Common myeloid progenitor, CD34-positive (primary cell): Measurements from ENCODE around the gene LRFN4.

Source experiments
- CTCF ChIA-PET: fragments of 350-600 bp; sonication (Branson Sonifier 250); formaldehyde crosslinking; loops from one replicate; lab custom pipeline; 2021; ENCODE audit warnings: antibody characterized with exemption; lab: Charles Lee
- POLR2A ChIA-PET: fragments of 350-600 bp; sonication (Branson Sonifier 250); formaldehyde crosslinking; loops from one replicate; lab custom pipeline; 2021; ENCODE audit warnings: antibody characterized with exemption; lab: Charles Lee
- DNase-seq, 3 donors: peaks; one replicate each; pipeline versions ENCODE4 v3.0.0 to v3.0.0-alpha.2; 2013
- H3K27ac ChIP-seq, 2 experiments: 1 replicate in 1 of 2; 2 replicates in 1 of 2; pipeline ENCODE4 v1.7.0; 2013; ENCODE audit warnings: inconsistent platforms in 2 of 2, low read length in 2 of 2, mild to moderate bottlenecking in 2 of 2, low read depth in 1 of 2, moderate library complexity in 1 of 2; ENCODE audit not compliant: severe bottlenecking in 2 of 2, insufficient read depth in 1 of 2, poor library complexity in 1 of 2
- H3K27me3 ChIP-seq, 5 experiments: replicated peaks in 2 of 5; 1 replicate in 3 of 5; 2 replicates in 2 of 5; pipeline versions ENCODE4 v1.6.1 to v1.7.0; 2013; ENCODE audit warnings: low read length in 4 of 5, mild to moderate bottlenecking in 2 of 5, moderate library complexity in 2 of 5, inconsistent platforms in 1 of 5; ENCODE audit not compliant: insufficient read depth in 5 of 5, control insufficient read depth in 4 of 5
- H3K36me3 ChIP-seq, 4 experiments: 1 replicate in 2 of 4; 2 replicates in 2 of 4; pipeline versions ENCODE4 v1.6.1 to v1.7.0; 2013; ENCODE audit warnings: low read length in 3 of 4, control low read depth in 1 of 4, mild to moderate bottlenecking in 1 of 4; ENCODE audit not compliant: control insufficient read depth in 4 of 4, insufficient read depth in 4 of 4
- H3K4me1 ChIP-seq, 4 experiments: 1 replicate in 3 of 4; 2 replicates in 1 of 4; pipeline versions ENCODE4 v1.6.1 to v1.7.1; 2013; ENCODE audit warnings: low read length in 3 of 4, mild to moderate bottlenecking in 3 of 4, control low read depth in 1 of 4, inconsistent platforms in 1 of 4, moderate library complexity in 1 of 4; ENCODE audit not compliant: control insufficient read depth in 4 of 4, insufficient read depth in 4 of 4; ENCODE audit errors: control extremely low read depth in 1 of 4
- H3K4me3 ChIP-seq, 7 experiments: 1 replicate in 4 of 7; 2 replicates in 3 of 7; pipeline versions ENCODE4 v1.5.1 to v1.7.0; 2013; ENCODE audit warnings: mild to moderate bottlenecking in 7 of 7, low read length in 6 of 7, moderate library complexity in 6 of 7, inconsistent platforms in 2 of 7, low read depth in 2 of 7, control low read depth in 1 of 7; ENCODE audit not compliant: insufficient read depth in 4 of 7, control insufficient read depth in 1 of 7; ENCODE audit errors: extremely low read depth in 1 of 7
- H3K9me3 ChIP-seq, 5 experiments: 1 replicate in 4 of 5; 2 replicates in 1 of 5; pipeline versions ENCODE4 v1.6.1 to v1.7.1; 2013; ENCODE audit warnings: low read length in 4 of 5, mild to moderate bottlenecking in 2 of 5, inconsistent platforms in 1 of 5, low read depth in 1 of 5, moderate library complexity in 1 of 5; ENCODE audit not compliant: control insufficient read depth in 4 of 5, insufficient read depth in 2 of 5; ENCODE audit errors: control extremely low read depth in 1 of 5
- WGBS: methylation state at CpG from one replicate; pipeline ENCODE4 v1.1.5; 2013; ENCODE audit not compliant: insufficient coverage; 5-methylcytosine and 5-hydroxymethylcytosine counted together

Gene LRFN4

DNA sequence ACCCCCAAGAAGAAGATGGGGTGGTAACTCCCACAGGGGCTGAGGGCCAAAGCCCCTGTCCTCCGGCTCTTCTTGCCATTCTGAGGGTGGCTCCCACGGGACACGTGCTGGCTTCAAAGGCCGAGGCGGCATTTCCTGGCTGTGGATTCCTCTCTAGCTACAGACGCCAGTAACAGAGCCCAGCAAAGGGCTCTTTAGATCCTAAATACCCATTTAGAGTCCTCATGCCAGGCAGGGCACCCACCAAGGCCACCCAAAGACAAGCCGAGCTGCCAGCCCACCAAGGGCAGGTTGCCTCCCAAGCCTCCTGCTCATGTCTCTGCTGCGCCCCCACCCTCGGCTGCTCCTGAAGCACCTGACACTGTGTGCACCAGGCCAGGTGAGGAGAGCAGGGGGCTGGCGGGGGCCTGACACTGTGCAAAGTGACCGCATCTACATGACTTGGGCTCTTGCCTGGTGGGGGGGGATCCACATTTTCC lies 5.7 kb downstream of the LRFN4 start:
- DNase-seq, result no peak
- Histone ChIP-seq H3K27ac (no peak overlapping the region), H3K27me3 (no peaks in the 10 kb centered on the region), H3K4me3 (no peak overlapping the region), H3K4me1 (peaks cover 0 to 5% (median 1%) of the 10 kb centered on the region in 4 experiments), H3K36me3 (peaks cover 0 to 21% (median 7%) of the 10 kb centered on the region in 4 experiments), H3K9me3 (no peaks in the 10 kb centered on the region)
- 97% methylated on average over 11 of the region's 11 CpGs for WGBS
- ChIA-PET CTCF (interaction anchor here (1.4 kb wide), 1 partner anchor 10 kb away, joined by 3 read pairs; no protein-coding TSS in a partner anchor), POLR2A (no interaction called here)

DNA sequence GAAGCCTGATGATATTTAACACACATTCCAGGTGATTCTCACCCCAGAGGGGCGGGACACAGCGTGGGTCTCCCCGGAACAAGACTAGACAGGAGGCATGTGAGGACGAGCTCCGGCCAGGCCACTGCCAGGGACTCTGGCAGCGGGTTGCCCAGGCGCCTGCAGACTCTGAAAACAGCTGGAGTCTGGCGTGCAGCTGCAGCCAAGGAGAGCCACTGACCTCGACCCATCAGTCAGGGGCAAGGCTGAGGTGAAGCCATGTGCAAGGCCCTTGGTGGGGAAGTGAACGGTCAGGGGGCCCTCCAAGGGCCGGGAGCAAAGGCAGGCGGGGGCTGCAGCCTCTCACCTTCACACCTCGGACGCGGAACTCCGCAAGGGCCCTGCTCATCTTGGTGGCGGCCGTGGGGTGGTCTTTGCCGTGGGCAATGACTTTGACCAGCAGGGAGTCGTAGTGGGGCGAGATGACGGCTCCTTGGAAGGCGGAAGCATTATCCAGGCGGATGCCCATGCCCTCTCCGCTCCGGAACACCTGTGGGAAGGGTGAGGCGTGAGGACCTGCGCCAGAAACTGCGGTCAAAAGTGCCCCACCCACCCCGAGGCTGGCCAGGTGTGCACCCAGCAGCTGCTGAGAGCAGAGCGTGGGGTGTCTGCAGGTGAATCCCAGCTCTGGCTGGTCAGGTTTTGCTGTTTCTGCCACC lies 6.7 kb downstream of the LRFN4 start:
- H3K36me3 ChIP-seq, result peaks cover 0 to 19% (median 7%) of the 10 kb centered on the region in 4 experiments
- POLR2A ChIA-PET, result no interaction called here
- peaks cover 0 to 2% (median under 1%) of the 10 kb centered on the region in 4 experiments for H3K4me1 ChIP-seq
- no peak overlapping the region for H3K27ac ChIP-seq
- H3K4me3 ChIP-seq, result no peak overlapping the region
- 95% methylated on average over 30 of the region's 31 CpGs for WGBS
- no peaks in the 10 kb centered on the region for H3K27me3 ChIP-seq
- DNase-seq, result no peak
- no peaks in the 10 kb centered on the region for H3K9me3 ChIP-seq
- CTCF ChIA-PET, result interaction anchor here (1.4 kb wide), 1 partner anchor 9 kb away, joined by 3 read pairs; no protein-coding TSS in a partner anchor

DNA sequence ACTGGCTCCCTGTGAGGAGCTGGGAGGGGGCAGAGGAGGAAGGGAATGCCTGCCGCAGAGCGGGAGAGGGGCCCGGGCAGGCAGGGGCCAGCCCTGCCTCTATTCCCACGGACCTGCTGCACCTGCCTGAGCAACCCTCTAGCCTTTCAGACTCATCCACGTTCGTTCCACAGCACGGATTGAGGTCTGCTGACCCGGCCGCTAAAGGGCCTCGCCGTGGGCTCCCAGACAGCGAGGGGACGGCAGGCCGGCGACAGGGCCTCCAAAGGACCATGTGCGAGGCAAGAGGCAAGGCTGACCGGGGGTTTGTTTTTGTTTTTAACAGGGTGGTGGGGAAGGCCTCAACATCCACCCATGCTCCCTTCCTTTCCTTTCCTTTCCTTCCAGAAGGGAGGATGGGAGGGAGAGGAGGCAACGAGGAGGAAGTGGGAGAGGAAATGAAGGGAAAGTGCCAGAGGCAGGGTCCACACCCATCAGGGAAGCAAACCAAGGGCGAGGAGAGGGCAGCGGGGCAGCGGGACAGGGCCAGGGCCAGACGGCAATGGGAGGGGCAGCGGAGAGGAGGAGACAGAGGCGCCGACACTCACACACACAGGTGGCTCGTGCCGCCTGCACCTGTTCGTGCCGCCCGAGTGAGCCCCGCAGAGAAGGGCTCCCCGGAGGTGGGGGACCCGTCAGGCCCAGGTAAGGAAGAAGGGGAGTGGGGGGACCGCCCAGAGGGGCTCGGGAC lies 7.5 kb downstream of the LRFN4 start:
- WGBS, result 87% methylated on average over 21 of the region's 35 CpGs
- Histone ChIP-seq H3K27ac (no peak overlapping the region), H3K36me3 (peaks cover 0 to 11% (median 4%) of the 10 kb centered on the region in 4 experiments), H3K4me1 (peaks cover 0 to 7% (median 5%) of the 10 kb centered on the region in 4 experiments), H3K27me3 (no peaks in the 10 kb centered on the region), H3K9me3 (no peaks in the 10 kb centered on the region), H3K4me3 (no peak overlapping the region)
- CTCF ChIA-PET, result interaction anchor here (1.1 kb wide), 1 partner anchor 9 kb away, joined by 4 read pairs; no protein-coding TSS in a partner anchor
- DNase-seq, result no peak
- POLR2A ChIA-PET, result no interaction called here

DNA sequence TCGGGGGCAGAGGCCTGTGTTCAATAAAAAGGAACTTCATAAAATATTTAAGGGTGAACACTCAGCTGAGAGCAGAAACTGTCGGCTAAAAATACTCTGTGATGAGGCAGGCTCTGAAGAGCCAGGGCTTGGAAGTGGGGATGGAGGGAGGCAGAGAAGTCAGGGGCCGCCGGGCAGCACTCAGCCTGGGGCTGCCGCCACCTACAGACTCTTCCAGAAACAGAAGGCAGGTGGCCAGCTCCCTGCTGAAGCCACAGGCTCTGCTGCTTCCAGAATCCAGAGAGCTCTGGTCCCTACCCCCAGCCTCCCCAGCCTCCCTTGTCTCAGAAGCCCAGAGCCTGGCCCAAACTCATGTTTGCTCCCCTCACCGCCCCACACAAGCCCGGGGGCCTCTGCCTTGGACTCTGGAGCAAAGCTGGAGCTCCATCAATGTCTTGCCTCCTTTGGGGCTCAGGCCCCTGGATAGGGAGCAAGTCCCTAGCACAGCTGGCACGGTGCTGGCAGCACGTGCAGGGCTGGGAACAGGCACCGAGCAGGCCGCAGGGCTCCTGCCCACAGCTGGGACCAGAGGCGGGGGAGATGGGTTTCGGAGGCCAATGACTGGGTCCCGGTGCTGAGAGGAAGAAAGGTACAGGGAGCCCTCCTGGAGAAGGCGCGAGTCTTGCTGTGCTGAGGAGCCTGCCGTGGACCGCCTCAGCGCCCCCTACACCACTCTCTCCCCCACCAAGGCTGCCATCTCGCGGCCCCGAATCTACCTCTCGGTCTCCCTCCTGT lies 8.2 kb downstream of the LRFN4 start:
- ChIA-PET POLR2A (no interaction called here), CTCF (interaction anchor here (0.5 to 1.1 kb wide), 3 partner anchors 10 to 207 kb away, joined by 3 to 4 read pairs (median 3); no protein-coding TSS in a partner anchor)
- no peaks in the 10 kb centered on the region for H3K27me3 ChIP-seq
- 88% methylated on average over 18 of the region's 23 CpGs for WGBS
- H3K4me3 ChIP-seq, result no peak overlapping the region
- H3K9me3 ChIP-seq, result no peaks in the 10 kb centered on the region
- peaks cover 0 to 7% (median 5%) of the 10 kb centered on the region in 4 experiments for H3K4me1 ChIP-seq
- DNase-seq, result no peak
- peaks cover 0 to 8% (median 3%) of the 10 kb centered on the region in 4 experiments for H3K36me3 ChIP-seq
- no peak overlapping the region for H3K27ac ChIP-seq

DNA sequence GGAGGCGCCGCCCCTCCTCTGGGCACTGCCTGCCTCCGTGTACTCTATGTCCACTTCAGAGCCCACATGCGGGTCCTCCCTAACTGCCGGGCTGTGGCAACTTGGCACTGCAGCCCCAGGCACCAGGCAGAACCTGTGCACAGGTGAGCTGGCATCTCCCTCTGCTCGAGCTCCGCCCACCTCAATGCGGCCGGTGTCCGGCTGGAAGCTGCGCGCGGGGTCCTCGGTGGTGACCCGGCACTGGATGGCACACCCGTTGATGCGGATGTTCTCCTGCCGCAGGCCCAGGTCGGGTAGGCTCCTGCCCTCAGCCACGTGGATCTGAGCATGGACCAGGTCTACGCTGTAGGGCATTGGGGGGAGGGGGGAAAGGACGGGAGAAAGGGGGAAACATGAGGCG lies 9.1 kb downstream of the LRFN4 start:
- WGBS, result 97% methylated on average over 16 of the region's 23 CpGs
- Histone ChIP-seq H3K4me1 (peaks cover 0 to 7% (median 5%) of the 10 kb centered on the region in 4 experiments), H3K27ac (no peak overlapping the region), H3K27me3 (no peaks in the 10 kb centered on the region), H3K4me3 (no peak overlapping the region), H3K36me3 (peaks cover 0 to 3% (median under 1%) of the 10 kb centered on the region in 4 experiments), H3K9me3 (no peaks in the 10 kb centered on the region)
- no peak for DNase-seq
- CTCF ChIA-PET, result no interaction called here
- POLR2A ChIA-PET, result no interaction called here

DNA sequence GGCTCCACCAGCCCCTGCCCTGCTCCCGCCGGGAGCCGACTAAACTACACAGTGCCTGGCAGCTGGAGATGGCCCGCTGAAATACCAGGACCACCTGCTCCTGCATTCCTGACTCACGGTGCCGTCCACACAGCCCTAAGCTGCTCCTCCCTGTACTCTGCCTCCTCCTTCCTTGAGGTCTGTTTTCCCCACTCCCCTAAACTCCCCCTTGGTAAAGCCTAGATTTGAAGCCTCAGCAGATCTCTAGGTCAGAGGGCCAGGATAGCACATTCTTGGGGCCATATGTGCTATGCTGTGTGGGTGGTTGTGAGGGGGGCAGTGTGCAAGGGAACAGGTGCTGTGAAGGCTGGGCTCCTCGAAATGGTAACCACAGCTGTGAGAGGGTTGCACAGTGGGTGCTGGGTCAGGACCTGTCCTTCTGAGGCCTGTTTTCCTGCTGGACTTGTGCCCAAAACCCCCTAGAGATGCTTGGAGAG lies 9.7 kb downstream of the LRFN4 start:
- H3K27me3 ChIP-seq, result no peaks in the 10 kb centered on the region
- peaks cover 0 to 7% (median 5%) of the 10 kb centered on the region in 4 experiments for H3K4me1 ChIP-seq
- no peak for DNase-seq
- no peak overlapping the region for H3K27ac ChIP-seq
- ChIA-PET CTCF (interaction anchor here (1.3 to 2.0 kb wide), 5 partner anchors 10 to 32 kb away, joined by 3 to 4 read pairs (median 4); no protein-coding TSS in a partner anchor), POLR2A (no interaction called here)
- no peak overlapping the region for H3K4me3 ChIP-seq
- no peaks in the 10 kb centered on the region for H3K9me3 ChIP-seq
- 86% methylated on average over 5 of the region's 7 CpGs for WGBS
- peaks cover 0 to 3% (median 0%) of the 10 kb centered on the region in 4 experiments for H3K36me3 ChIP-seq
